Urothelium cell line (cell line): Measurements from ENCODE around the gene ARHGAP10.

ENCODE experiments used
- DNase-seq: peaks from one replicate; pipeline ENCODE4 v3.0.0; 2011; ENCODE audit warnings: low spot score, mixed read lengths
- FAIRE-seq: peaks from 2 replicates; lab custom pipeline; 2011; peaks lifted over from hg19 to GRCh38; lab: Jason Lieb, UNC

Gene ARHGAP10

GRCh38 chr4:147943159-147943638, 211.3 kb downstream of the ARHGAP10 start:
- no peak for FAIRE-seq
- no peak for DNase-seq

DNA sequence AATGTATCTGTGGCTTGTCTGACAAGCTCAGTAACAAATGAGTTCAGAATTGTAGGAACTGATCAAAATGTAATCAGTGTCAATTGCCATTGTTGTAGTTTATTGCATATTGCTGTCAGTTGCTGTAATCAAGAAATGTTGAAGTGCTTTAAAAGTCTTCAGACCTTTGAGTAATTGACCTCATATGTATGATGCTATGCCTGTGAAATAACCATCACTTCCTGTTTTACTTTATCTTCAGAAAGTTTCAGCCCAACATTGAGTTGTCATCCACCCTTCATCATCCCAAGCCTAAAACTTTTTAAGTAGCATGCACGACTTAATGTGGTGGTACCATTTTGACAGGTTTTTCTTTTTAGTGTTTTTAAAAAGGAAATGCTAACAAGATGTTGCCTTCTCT, 212.4 kb downstream of the ARHGAP10 start:
- no peak for FAIRE-seq

GRCh38 chr4:147944670-147945260, 212.9 kb downstream of the ARHGAP10 start:
- FAIRE-seq: no peak
- no peak for DNase-seq

More for the DNA sequence above, 212.4 kb downstream of the ARHGAP10 start:
- no peak for DNase-seq

DNA sequence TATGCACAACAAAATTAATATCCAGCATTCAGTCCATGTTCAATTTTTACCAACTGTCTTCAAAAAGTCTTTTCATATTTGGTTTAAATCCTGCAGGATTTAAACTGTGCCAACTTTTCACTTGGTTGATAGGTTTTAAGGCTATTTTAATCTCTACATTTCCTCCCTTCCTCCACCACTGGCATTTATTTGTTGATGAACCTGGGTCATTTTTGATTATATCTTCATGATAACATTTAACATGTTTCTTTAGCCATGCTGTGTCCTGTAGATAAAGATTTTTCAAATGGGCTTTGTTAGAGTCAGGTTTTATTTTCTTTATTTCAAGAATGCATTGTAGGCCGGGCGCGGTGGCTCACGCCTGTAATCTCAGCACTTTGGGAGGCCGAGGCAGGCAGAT, 216.4 kb downstream of the ARHGAP10 start:
- DNase-seq (no peak), FAIRE-seq (no peak)

DNA sequence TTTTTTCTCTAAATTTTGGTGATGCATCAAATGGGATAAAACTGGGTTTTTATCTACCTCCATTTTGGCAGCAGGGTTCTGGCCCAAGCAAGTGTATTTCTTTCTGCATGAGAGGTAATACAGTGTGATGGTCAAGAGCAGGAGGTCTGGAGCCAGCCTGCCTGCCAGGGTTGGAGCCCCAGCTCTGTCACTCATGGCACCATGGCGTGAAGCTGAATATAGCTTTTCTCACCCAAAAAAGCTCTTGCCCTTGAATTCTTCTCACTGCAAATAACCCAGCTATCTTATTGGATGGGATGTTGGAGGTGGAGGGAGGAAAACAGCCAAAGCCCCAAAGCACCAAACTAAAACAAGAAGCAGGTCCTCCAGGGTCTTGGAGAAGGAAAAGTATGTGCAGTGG, 218.4 kb downstream of the ARHGAP10 start:
- no peak for FAIRE-seq
- DNase-seq: no peak

DNA sequence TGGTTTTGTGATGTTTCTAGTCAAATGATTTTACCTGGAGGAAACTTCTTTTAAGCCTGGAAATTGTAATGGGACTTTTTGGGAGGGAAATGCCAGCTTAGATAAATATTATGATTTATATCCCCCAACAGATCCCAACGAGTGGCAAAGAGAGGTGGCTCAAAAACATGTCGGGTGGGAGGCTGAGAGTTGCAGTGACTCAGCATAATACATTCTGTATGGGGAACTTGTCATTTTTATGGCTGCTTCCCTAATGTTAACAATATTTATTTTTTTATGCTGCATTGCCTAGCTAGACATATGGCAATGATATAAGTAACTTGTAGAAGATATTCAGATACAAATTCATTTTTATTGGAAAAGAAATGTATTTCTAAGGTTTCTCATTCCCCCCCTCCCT, 219.0 kb downstream of the ARHGAP10 start:
- DNase-seq (no peak), FAIRE-seq (no peak)

GRCh38 chr4:147954850-147955249, 223.0 kb downstream of the ARHGAP10 start:
- DNase-seq: no peak
- FAIRE-seq: no peak

GRCh38 chr4:147955827-147956558, 224.1 kb downstream of the ARHGAP10 start:
- no peak for FAIRE-seq
- DNase-seq: no peak

GRCh38 chr4:147957446-147957845, 225.6 kb downstream of the ARHGAP10 start:
- FAIRE-seq (no peak), DNase-seq (no peak)

DNA sequence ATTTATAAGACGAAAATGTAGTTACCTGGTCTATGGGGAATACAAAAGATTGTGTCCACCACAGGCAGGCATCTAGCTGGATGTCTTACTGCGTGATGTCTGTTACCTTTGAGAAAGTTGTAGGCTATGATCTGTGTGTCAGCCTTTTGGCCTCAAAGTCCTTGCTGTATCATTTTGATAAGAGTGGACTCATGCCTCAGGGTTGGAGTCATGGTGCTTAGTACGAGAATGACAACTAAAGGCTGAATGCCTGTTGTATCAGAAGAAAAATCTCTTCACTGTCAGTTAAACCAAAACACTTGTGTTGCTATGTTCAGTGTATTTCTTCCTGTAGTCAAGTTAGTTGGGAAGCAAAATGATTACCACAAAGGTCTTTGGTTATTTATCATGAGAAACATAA, 226.2 kb downstream of the ARHGAP10 start:
- FAIRE-seq (no peak), DNase-seq (no peak)

DNA sequence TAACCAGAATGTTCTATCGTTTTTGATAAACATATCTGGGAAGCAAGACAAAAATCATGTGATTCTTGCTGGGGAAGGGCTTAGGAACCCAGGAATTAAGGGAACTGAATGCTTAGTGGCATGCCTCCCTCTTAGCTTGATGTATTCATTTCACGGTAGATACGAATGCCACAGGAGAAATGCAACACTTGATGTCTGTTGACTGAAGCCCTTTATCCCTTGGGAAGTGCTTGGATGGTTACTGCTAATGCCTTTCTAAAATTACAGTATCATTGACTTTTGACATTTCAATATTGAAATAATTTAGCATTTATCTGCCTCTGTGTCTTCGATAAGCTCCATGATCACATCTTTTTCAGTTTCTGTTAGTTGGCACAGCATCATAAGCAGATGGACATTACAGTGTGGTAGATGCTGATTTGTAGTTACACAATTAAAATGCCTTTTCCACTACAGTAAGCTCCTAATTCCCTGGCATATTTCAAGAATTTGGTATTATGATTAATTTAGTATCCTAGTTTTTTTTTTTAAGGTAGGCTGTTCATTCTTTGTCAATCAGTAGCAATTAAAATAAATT, 226.7 kb downstream of the ARHGAP10 start:
- no peak for FAIRE-seq
- DNase-seq: no peak

DNA sequence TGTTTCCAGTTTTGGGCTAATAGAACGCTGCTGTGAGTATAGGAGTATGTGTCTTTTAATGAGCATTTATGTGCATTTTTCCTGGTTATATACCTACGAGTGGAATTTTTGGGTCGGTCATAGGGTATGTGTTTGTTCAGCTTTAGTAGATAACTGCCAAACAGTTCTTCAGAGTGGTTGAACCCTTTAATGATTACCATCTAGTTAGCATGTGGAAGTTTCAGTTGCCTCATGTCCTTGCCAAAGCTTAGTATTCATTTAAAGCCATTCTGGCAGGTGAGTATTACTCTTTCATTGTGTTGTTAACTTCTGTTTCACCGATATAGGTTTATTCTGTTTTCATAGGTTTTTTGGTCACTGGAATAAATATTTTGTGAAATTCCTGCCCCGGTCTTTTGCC, 229.1 kb downstream of the ARHGAP10 start:
- DNase-seq (no peak), FAIRE-seq (no peak)

- FAIRE-seq (no peak), DNase-seq (no peak)
Observed at GRCh38 chr4:147963839-147964238, 232.0 kb downstream of the ARHGAP10 start.

GRCh38 chr4:147964266-147964880, 232.5 kb downstream of the ARHGAP10 start:
- no peak for FAIRE-seq
- DNase-seq: no peak

- FAIRE-seq: no peak
- DNase-seq: no peak
Observed at GRCh38 chr4:147965056-147965455, 233.2 kb downstream of the ARHGAP10 start.

- no peak for FAIRE-seq
- DNase-seq: no peak
Observed at GRCh38 chr4:147965873-147966272, 234.0 kb downstream of the ARHGAP10 start.

DNA sequence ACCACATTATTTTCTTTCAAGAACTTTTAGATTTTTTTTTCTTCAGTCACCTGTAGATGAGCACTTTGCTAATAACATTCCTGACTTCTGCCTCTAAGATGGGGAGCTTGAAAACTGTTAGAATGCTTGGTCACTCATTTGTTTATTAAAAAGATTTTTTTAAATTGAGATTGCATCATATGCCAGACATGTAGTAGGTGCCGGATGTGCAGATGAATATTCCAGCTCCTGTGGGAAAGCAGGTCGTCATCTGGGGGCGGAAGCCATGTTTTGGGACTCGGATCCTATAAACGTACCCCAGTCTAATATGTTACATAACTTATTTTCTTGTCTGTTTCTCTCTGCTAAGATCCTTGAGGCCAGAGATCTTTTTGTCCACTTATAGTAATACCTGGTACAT, 236.8 kb downstream of the ARHGAP10 start:
- DNase-seq (no peak), FAIRE-seq (no peak)

DNA sequence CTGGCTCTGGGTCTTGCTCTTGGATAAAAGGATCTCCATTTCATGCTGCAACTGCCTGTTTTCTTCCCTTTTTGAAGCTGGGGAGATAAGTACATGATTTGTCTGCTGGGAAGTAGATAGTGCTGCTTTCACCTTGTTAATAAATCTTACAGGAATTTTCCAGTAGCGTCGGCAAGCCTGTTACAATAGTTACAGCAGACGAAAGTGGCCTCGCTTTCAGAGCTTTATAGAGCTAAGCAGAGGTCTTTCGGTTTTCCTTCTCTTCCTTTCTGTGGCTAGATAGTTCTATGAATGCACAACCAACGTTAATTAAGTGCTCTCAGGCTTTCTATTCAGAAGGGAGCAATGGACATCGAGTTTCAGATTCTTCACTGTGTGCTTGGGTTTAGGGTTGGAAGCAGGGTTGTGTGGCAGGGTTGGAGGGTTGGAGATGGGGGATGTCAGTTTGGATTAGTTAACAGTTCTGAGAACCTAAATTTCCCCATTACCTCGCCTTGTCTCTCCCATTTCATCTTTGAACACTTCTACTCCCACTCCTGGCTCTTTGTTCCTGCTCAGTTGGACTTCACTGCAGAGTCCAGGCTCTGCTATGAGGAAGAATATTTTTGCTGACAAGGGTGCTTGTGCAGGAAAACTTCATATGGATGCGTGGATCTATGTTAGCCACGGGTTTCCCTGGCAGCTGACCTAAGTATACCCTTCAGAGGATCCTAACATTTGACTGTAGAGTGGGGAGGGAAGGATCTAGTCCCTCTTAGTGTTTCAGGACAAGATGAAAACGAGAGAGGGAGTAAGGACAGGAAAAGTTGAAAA, 237.9 kb downstream of the ARHGAP10 start:
- FAIRE-seq (no peak), DNase-seq (no peak)

DNA sequence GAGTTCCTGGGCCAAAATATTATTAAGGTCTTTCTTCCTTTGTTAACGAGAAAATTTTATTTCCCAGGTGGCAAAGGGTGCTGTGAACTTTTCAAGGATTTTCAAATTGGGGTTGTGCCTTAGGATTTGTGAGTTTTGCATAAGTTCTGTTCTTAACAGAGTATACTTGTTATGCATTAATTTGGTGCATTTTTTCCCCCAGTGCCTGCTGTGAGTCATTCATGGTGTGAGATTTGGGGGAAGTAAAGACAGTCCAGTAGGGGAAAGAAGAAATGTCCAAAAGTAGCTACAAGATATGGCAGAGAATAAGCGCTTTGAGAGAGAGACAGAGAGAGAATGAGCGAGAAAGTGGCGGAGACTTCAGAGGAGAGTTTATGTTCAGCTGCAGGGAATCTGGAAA, 239.2 kb downstream of the ARHGAP10 start:
- DNase-seq (no peak), FAIRE-seq (no peak)

- FAIRE-seq (no peak), DNase-seq (no peak)
Observed at GRCh38 chr4:147975325-147975724, 243.4 kb downstream of the ARHGAP10 start.
